GM23338 (cell line): ENCODE results near the gene RO60. TPM values are rescaled to one million over a fixed set of nuclear protein-coding genes. Genes with fewer than 3 reads are reported as not detected.

Source experiments
- ATAC-seq: fragments of 200-7000 bp; cut with Tn5 transposase; 3 replicates; pipeline ENCODE4 v1.9.1; 2020
- DNase-seq: peaks from one replicate; pipeline ENCODE4 v3.0.0-alpha.2; 2015; ENCODE audit warnings: low spot score
- H2AFZ ChIP-seq: fragments of 200-600 bp; sonication (generic); 2 replicates; pipeline ENCODE4 v1.8.0; 2016; ENCODE audit warnings: antibody characterized with exemption, mild to moderate bottlenecking, moderate library complexity
- H3F3A ChIP-seq: fragments of 200-600 bp; sonication (generic); replicated peaks from 2 replicates; pipeline ENCODE4 v1.8.0; 2017; ENCODE audit warnings: antibody characterized with exemption, mixed run types, low read depth
- H3K27ac ChIP-seq: fragments of 200-600 bp; sonication (generic); 2 replicates; pipeline ENCODE4 v1.6.1; 2016; ENCODE audit warnings: low read depth
- H3K27me3 ChIP-seq: fragments of 200-600 bp; sonication (generic); 2 replicates; pipeline ENCODE4 v1.8.0; 2016; ENCODE audit warnings: mild to moderate bottlenecking, mixed run types, moderate library complexity; ENCODE audit not compliant: insufficient read depth
- H3K36me3 ChIP-seq: fragments of 200-600 bp; sonication (generic); 2 replicates; pipeline ENCODE4 v1.8.0; 2016; ENCODE audit warnings: mild to moderate bottlenecking; ENCODE audit not compliant: insufficient read depth
- H3K4me1 ChIP-seq: fragments of 200-600 bp; sonication (generic); 2 replicates; pipeline ENCODE4 v1.8.0; 2016; ENCODE audit warnings: mild to moderate bottlenecking, moderate library complexity; ENCODE audit not compliant: insufficient read depth
- H3K4me2 ChIP-seq: fragments of 200-600 bp; sonication (generic); 2 replicates; pipeline ENCODE4 v1.7.1; 2017; ENCODE audit warnings: mixed run types
- H3K4me3 ChIP-seq: fragments of 200-600 bp; sonication (generic); 2 replicates; pipeline ENCODE4 v1.6.1; 2016; ENCODE audit warnings: mixed run types
- H3K79me2 ChIP-seq: fragments of 200-600 bp; sonication (generic); replicated peaks from 2 replicates; pipeline ENCODE4 v1.8.0; 2017; ENCODE audit warnings: mild to moderate bottlenecking; ENCODE audit not compliant: insufficient read depth
- H3K9me2 ChIP-seq: fragments of 200-600 bp; sonication (generic); 2 replicates; pipeline ENCODE4 v1.8.0; 2017; ENCODE audit not compliant: insufficient read depth
- H4K20me1 ChIP-seq: fragments of 200-600 bp; sonication (generic); replicated peaks from 2 replicates; pipeline ENCODE4 v1.8.0; 2017; ENCODE audit warnings: mild to moderate bottlenecking; ENCODE audit not compliant: insufficient read depth
- H3K27ac Mint-ChIP-seq: 2 replicates; pipeline ENCODE4 v1.8.0; 2020; ENCODE audit warnings: inconsistent platforms, mild to moderate bottlenecking, moderate library complexity, mixed read lengths
- H3K27me3 Mint-ChIP-seq: 3 replicates; pipeline ENCODE4 v1.8.0; 2022; ENCODE audit warnings: low read depth, mild to moderate bottlenecking, moderate library complexity, mixed read lengths, inconsistent platforms; ENCODE audit not compliant: insufficient read depth, poor library complexity
- H3K36me3 Mint-ChIP-seq: 3 replicates; pipeline ENCODE4 v1.8.0; 2021; ENCODE audit warnings: low read depth, mild to moderate bottlenecking, inconsistent platforms, moderate library complexity, mixed read lengths
- H3K4me1 Mint-ChIP-seq: 3 replicates; pipeline ENCODE4 v1.8.0; 2020; ENCODE audit warnings: mild to moderate bottlenecking, inconsistent platforms, mixed read lengths
- H3K4me3 Mint-ChIP-seq: 3 replicates; pipeline ENCODE4 v1.8.0; 2021; ENCODE audit warnings: moderate library complexity, mild to moderate bottlenecking, inconsistent platforms, mixed read lengths
- H3K9me3 Mint-ChIP-seq: 3 replicates; pipeline ENCODE4 v1.8.0; 2020; ENCODE audit warnings: moderate library complexity, mild to moderate bottlenecking, inconsistent platforms, mixed read lengths
- CREB1 ChIP-seq: fragments of 250-450 bp; sonication (Bioruptor Pico); IDR thresholded peaks from 2 replicates; pipeline ENCODE4 v1.5.0; 2020; ENCODE audit warnings: low read depth, mild to moderate bottlenecking, moderate library complexity
- ETS1 ChIP-seq: IDR thresholded peaks from 2 replicates; pipeline ENCODE4 v1.6.1; 2016; ENCODE audit warnings: antibody characterized with exemption
- EZH2 ChIP-seq: fragments of 200-600 bp; sonication (generic); IDR thresholded peaks from one replicate; pipeline ENCODE4 v1.8.0; 2017; ENCODE audit warnings: antibody characterized with exemption, mild to moderate bottlenecking, low read depth; ENCODE audit not compliant: unreplicated experiment
- EZH2phosphoT487 ChIP-seq: fragments of 200-600 bp; sonication (generic); IDR thresholded peaks from one replicate; pipeline ENCODE4 v1.8.1; 2018; ENCODE audit warnings: antibody characterized with exemption; ENCODE audit not compliant: unreplicated experiment
- JUNB ChIP-seq: IDR thresholded peaks from one replicate; pipeline ENCODE4 v1.6.1; 2016; ENCODE audit warnings: antibody characterized with exemption; ENCODE audit not compliant: unreplicated experiment
- NANOG ChIP-seq: IDR thresholded peaks from 2 replicates; pipeline ENCODE4 v1.6.1; 2016; ENCODE audit warnings: antibody characterized with exemption, borderline replicate concordance
- POLR2AphosphoS5 ChIP-seq: IDR thresholded peaks from 2 replicates; pipeline ENCODE4 v1.6.1; 2016; ENCODE audit warnings: antibody characterized with exemption, low read depth
- REST ChIP-seq: IDR thresholded peaks from one replicate; pipeline ENCODE4 v1.6.1; 2018; ENCODE audit warnings: antibody characterized with exemption; ENCODE audit not compliant: unreplicated experiment
- STAT1 ChIP-seq: IDR thresholded peaks from one replicate; pipeline ENCODE4 v1.6.1; 2016; ENCODE audit warnings: antibody characterized with exemption; ENCODE audit not compliant: unreplicated experiment
- ZNF114 ChIP-seq: fragments of 250-450 bp; sonication (Bioruptor Pico); IDR thresholded peaks from 2 replicates; pipeline ENCODE4 v1.5.0; 2020; ENCODE audit warnings: mild to moderate bottlenecking, moderate library complexity
- ZNF331 ChIP-seq: fragments of 250-450 bp; sonication (Bioruptor Pico); IDR thresholded peaks from 2 replicates; pipeline ENCODE4 v1.5.0; 2020; ENCODE audit warnings: low read depth, mild to moderate bottlenecking, moderate library complexity
- polyA plus RNA-seq: library from polyadenylated mRNA; unstranded; fragments of >200 nt; fragmentation: Nextera tagmentation; extraction: Ambion mirVana; gene quantifications from 2 replicates; pipeline ENCODE4 v1.2.1, GENCODE V29; 2016
- total RNA-seq: library from RNA; depleted of rRNA; stranded (reverse); fragments of >200 nt; shearing (Covaris generic); gene quantifications from 2 replicates; pipeline ENCODE4 v1.2.3, GENCODE V29; 2014
- TF ChIP-seq, protein P1 (sequence below), 2 experiments: fragments of 200-600 bp in 1 of 2; sonication (generic) in 1 of 2; conservative IDR thresholded peaks; 2 replicates each; pipeline versions ENCODE4 v1.5.1 to v1.6.1; 2016 to 2017; ENCODE audit warnings: antibody characterized with exemption in 2 of 2, low read depth in 2 of 2, mild to moderate bottlenecking in 2 of 2, moderate library complexity in 1 of 2
- TF ChIP-seq, protein P2 (sequence below): fragments of 250-450 bp; sonication (Bioruptor Pico); IDR thresholded peaks from 2 replicates; pipeline ENCODE4 v1.5.0; 2020; ENCODE audit warnings: mild to moderate bottlenecking, moderate library complexity

Gene RO60
- total and polyA plus RNA-seq, 2 experiments from 2014 or later, result 103 to 130 TPM

GRCh38 chr1:193094112-193094511 lies 34.7 kb downstream of the RO60 start:
- no peak for TF ChIP-seq ZNF331 (CRISPR knock-in tag)
- TF ChIP-seq POLR2AphosphoS5, result no peak
- TF ChIP-seq, protein P1, sequence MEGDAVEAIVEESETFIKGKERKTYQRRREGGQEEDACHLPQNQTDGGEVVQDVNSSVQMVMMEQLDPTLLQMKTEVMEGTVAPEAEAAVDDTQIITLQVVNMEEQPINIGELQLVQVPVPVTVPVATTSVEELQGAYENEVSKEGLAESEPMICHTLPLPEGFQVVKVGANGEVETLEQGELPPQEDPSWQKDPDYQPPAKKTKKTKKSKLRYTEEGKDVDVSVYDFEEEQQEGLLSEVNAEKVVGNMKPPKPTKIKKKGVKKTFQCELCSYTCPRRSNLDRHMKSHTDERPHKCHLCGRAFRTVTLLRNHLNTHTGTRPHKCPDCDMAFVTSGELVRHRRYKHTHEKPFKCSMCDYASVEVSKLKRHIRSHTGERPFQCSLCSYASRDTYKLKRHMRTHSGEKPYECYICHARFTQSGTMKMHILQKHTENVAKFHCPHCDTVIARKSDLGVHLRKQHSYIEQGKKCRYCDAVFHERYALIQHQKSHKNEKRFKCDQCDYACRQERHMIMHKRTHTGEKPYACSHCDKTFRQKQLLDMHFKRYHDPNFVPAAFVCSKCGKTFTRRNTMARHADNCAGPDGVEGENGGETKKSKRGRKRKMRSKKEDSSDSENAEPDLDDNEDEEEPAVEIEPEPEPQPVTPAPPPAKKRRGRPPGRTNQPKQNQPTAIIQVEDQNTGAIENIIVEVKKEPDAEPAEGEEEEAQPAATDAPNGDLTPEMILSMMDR (conservative IDR thresholded peaks at IDR 0.05; ENCODE audit: low read depth in 2 of 2), result no peak
- no peak for TF ChIP-seq EZH2
- TF ChIP-seq EZH2phosphoT487, result no peak
- no peak for TF ChIP-seq REST
- TF ChIP-seq, protein P2, sequence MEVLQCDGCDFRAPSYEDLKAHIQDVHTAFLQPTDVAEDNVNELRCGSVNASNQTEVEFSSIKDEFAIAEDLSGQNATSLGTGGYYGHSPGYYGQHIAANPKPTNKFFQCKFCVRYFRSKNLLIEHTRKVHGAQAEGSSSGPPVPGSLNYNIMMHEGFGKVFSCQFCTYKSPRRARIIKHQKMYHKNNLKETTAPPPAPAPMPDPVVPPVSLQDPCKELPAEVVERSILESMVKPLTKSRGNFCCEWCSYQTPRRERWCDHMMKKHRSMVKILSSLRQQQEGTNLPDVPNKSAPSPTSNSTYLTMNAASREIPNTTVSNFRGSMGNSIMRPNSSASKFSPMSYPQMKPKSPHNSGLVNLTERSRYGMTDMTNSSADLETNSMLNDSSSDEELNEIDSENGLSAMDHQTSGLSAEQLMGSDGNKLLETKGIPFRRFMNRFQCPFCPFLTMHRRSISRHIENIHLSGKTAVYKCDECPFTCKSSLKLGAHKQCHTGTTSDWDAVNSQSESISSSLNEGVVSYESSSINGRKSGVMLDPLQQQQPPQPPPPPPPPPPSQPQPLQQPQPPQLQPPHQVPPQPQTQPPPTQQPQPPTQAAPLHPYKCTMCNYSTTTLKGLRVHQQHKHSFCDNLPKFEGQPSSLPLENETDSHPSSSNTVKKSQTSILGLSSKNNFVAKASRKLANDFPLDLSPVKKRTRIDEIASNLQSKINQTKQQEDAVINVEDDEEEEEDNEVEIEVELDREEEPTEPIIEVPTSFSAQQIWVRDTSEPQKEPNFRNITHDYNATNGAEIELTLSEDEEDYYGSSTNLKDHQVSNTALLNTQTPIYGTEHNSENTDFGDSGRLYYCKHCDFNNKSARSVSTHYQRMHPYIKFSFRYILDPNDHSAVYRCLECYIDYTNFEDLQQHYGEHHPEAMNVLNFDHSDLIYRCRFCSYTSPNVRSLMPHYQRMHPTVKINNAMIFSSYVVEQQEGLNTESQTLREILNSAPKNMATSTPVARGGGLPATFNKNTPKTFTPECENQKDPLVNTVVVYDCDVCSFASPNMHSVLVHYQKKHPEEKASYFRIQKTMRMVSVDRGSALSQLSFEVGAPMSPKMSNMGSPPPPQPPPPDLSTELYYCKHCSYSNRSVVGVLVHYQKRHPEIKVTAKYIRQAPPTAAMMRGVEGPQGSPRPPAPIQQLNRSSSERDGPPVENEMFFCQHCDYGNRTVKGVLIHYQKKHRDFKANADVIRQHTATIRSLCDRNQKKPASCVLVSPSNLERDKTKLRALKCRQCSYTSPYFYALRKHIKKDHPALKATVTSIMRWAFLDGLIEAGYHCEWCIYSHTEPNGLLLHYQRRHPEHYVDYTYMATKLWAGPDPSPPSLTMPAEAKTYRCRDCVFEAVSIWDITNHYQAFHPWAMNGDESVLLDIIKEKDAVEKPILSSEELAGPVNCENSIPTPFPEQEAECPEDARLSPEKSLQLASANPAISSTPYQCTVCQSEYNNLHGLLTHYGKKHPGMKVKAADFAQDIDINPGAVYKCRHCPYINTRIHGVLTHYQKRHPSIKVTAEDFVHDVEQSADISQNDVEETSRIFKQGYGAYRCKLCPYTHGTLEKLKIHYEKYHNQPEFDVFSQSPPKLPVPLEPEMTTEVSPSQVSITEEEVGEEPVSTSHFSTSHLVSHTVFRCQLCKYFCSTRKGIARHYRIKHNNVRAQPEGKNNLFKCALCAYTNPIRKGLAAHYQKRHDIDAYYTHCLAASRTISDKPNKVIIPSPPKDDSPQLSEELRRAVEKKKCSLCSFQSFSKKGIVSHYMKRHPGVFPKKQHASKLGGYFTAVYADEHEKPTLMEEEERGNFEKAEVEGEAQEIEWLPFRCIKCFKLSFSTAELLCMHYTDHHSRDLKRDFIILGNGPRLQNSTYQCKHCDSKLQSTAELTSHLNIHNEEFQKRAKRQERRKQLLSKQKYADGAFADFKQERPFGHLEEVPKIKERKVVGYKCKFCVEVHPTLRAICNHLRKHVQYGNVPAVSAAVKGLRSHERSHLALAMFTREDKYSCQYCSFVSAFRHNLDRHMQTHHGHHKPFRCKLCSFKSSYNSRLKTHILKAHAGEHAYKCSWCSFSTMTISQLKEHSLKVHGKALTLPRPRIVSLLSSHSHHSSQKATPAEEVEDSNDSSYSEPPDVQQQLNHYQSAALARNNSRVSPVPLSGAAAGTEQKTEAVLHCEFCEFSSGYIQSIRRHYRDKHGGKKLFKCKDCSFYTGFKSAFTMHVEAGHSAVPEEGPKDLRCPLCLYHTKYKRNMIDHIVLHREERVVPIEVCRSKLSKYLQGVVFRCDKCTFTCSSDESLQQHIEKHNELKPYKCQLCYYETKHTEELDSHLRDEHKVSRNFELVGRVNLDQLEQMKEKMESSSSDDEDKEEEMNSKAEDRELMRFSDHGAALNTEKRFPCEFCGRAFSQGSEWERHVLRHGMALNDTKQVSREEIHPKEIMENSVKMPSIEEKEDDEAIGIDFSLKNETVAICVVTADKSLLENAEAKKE (CRISPR knock-in tag), result no peak
- no peak for TF ChIP-seq CREB1 (CRISPR knock-in tag)
- TF ChIP-seq NANOG, result no peak
- no peak for TF ChIP-seq STAT1
- TF ChIP-seq JUNB, result no peak
- no peak for TF ChIP-seq ZNF114 (CRISPR knock-in tag)
- no peak for TF ChIP-seq ETS1
- H3K27ac Mint-ChIP-seq, result no peak overlapping the region; the same call in 1 of the 2 replicates

More at GRCh38 chr1:193094112-193094511, 34.7 kb downstream of the RO60 start:
- Mint-ChIP-seq H3K4me3 (no peak overlapping the region), H3K36me3 (peaks cover 4% of the 10 kb centered on the region; the same call in 1 of the 3 replicates), H3K27me3 (peaks cover 3% of the 10 kb centered on the region), H3K4me1 (no peaks in the 10 kb centered on the region; the same call in 2 of the 3 replicates), H3K9me3 (no peaks in the 10 kb centered on the region)
- Histone ChIP-seq H3K27me3 (no peaks in the 10 kb centered on the region), H3K9me2 (no peaks in the 10 kb centered on the region), H3K79me2 (no peaks in the 10 kb centered on the region), H3K4me3 (no peak overlapping the region), H3K4me1 (no peaks in the 10 kb centered on the region), H3K36me3 (no peaks in the 10 kb centered on the region; the same call in 1 of the 2 replicates), H3F3A (no peaks in the 10 kb centered on the region), H3K27ac (no peak overlapping the region), H3K4me2 (no peak overlapping the region), H4K20me1 (no peaks in the 10 kb centered on the region), H2AFZ (no peak overlapping the region)
- ATAC-seq, result no peak
- DNase-seq, result no peak
